ENCODE results near the gene FNDC8. TPM values are rescaled to one million over a fixed set of nuclear protein-coding genes. Genes with fewer than 3 reads are reported as not detected.

The FNDC8 gene
- total and polyA plus RNA-seq, 2 of the 8 experiments (the other 6 are each of a cell fraction or from before 2014, with no cell fraction given) = not detected

DNA sequence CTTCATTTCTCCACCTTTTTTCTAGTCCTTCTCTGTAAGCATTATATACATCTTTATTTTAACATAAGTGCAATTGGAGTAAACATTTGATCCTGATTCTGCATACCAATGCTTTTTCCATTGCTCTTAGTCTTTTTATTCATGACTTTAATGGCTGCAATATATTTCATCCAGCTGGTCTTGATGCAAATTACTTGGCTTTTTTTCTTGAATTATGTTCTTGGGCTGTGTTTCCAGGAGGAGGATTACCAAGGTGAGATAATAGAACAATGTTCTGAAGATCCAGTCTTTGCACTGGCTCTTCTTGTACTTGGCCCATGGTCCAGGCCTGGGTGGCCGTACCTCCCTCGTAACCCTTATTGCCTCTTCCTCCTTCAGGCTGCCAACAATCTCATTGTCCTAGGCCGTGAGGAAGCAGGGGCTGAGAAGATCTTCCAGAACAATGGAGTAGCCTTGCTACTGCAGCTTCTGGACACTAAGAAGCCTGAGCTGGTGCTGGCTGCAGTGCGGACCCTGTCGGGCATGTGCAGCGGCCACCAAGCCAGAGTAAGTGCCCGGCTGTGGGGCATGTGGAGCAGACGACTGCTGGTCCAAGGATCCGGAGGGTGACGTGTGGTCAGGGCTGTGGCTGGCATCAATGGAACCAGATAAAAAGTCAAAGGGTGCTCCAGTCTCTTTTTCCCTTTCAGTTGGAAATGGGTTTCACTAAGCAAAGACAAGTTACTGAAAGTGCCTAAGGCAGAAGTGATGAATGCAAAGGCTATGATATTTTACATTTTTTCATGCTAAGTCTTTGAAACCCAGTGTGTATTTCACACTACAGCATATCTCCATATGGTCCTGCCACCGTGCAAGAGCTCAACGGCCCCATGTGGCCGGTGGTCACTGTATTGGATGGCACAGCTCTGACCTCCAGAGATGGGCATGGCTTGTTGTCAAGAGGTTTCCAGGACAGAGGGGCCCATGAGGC, 33.1 kb downstream of the FNDC8 start:
- no peak for FAIRE-seq
- H3K23me2 ChIP-seq (ENCODE audit: low read depth, low read length) = no peaks in the 10 kb centered on the region
- H4K5ac ChIP-seq (ENCODE audit: insufficient read length, low read depth, low read length) = no peak overlapping the region
- H3K79me1 ChIP-seq (ENCODE audit: low read depth, low read length) = no peaks in the 10 kb centered on the region; the same call in 1 of the 2 replicates
- no peak overlapping the region for H2BK20ac ChIP-seq (ENCODE audit: low read length)
- 90% methylated on average over 13 of the region's 13 CpGs; no CpG with 5 or more reads in 1 of the 2 experiments for WGBS, 2 experiments (ENCODE audit: extremely low coverage in 1 of 2, insufficient coverage in 1 of 2, insufficient read length in 1 of 2, insufficient replicate concordance in 2 of 2, low coverage in 1 of 2, low lambda C conversion rate in 2 of 2, missing lambda C conversion rate in 1 of 2)
- H4K8ac ChIP-seq (ENCODE audit: extremely low read depth, insufficient read depth, low read length) = no peak overlapping the region; the same call in 1 of the 2 replicates
- no peak overlapping the region for H2AK5ac ChIP-seq (ENCODE audit: low read depth, low read length)
- CTCF ChIA-PET (ENCODE audit: partially characterized antibody) = interaction anchor here (0.9 to 1.0 kb wide), 2 partner anchors 9 to 18 kb away, joined by 3 read pairs; no protein-coding TSS in a partner anchor
- POLR2A ChIA-PET (ENCODE audit: partially characterized antibody) = no interaction called here
- no peak overlapping the region for H2BK5ac ChIP-seq (ENCODE audit: low read depth, low read length)
- H3K4ac ChIP-seq (replicated peaks; ENCODE audit: insufficient read length, low read depth, low read length) = no peak overlapping the region
- no peak overlapping the region for H3K9ac ChIP-seq (replicated peaks in 1 of 4; ENCODE audit: extremely low read depth in 1 of 4, low read depth in 3 of 4, low read length in 3 of 4)
- no peaks in the 10 kb centered on the region for H4K20me1 ChIP-seq (replicated peaks in 1 of 2; ENCODE audit: control insufficient read depth in 1 of 2, insufficient read depth in 2 of 2, low read length in 2 of 2)
- H2AFZ ChIP-seq (ENCODE audit: low read length) = no peak overlapping the region
- H3K27me3 ChIP-seq (replicated peaks in 1 of 4; ENCODE audit: control insufficient read depth in 3 of 4, extremely low read depth in 1 of 4, insufficient read depth in 3 of 4, low read length in 3 of 4) = no peaks in the 10 kb centered on the region
- peak overlapping the region; percentile 17; the same call in 1 of the 2 replicates for H2BK12ac ChIP-seq (ENCODE audit: low read depth, low read length)
- DNase-seq (ENCODE audit: low read depth in 1 of 2, low spot score in 2 of 2) = no peak
- H3K9me3 ChIP-seq (ENCODE audit: insufficient read depth in 2 of 2, low read depth in 1 of 2, low read length in 1 of 2) = no peaks in the 10 kb centered on the region
- H2BK120ac ChIP-seq (replicated peaks; ENCODE audit: low read depth, low read length) = no peak overlapping the region
- H2BK15ac ChIP-seq (ENCODE audit: low read length) = no peak overlapping the region
- no peak overlapping the region for H3K14ac ChIP-seq (ENCODE audit: insufficient read length)
- H3K4me3 ChIP-seq (ENCODE audit: extremely low read depth in 1 of 4, insufficient read depth in 2 of 4, low read depth in 3 of 4, low read length in 4 of 4) = no peak overlapping the region
- H3K27ac ChIP-seq (ENCODE audit: low read depth, low read length) = no peak overlapping the region
- H3K4me1 ChIP-seq (replicated peaks in 1 of 4; ENCODE audit: control insufficient read depth in 3 of 4, insufficient read depth in 4 of 4, low read length in 3 of 4) = no peaks in the 10 kb centered on the region
- no peak overlapping the region for H4K91ac ChIP-seq (replicated peaks; ENCODE audit: insufficient read length, low read length)
- no peak overlapping the region for H3K23ac ChIP-seq (ENCODE audit: insufficient read length)
- no peak overlapping the region for H3K4me2 ChIP-seq (ENCODE audit: insufficient read depth in 1 of 2, low read depth in 2 of 2, low read length in 2 of 2)
- H3K36me3 ChIP-seq (ENCODE audit: control insufficient read depth in 2 of 4, insufficient read depth in 4 of 4, low read length in 3 of 4) = no peaks in the 10 kb centered on the region
- H3K56ac ChIP-seq (replicated peaks; ENCODE audit: insufficient read length, low read depth, low read length) = no peak overlapping the region
- no peaks in the 10 kb centered on the region for H3K79me2 ChIP-seq (ENCODE audit: control insufficient read depth in 1 of 2, insufficient read depth in 2 of 2, low read length in 2 of 2)
- no peak overlapping the region for H3K18ac ChIP-seq (ENCODE audit: extremely low read depth, low read length)
- no peak for TF ChIP-seq CREB1 (IDR thresholded peaks at IDR 0.05)
- TF ChIP-seq, protein P1, sequence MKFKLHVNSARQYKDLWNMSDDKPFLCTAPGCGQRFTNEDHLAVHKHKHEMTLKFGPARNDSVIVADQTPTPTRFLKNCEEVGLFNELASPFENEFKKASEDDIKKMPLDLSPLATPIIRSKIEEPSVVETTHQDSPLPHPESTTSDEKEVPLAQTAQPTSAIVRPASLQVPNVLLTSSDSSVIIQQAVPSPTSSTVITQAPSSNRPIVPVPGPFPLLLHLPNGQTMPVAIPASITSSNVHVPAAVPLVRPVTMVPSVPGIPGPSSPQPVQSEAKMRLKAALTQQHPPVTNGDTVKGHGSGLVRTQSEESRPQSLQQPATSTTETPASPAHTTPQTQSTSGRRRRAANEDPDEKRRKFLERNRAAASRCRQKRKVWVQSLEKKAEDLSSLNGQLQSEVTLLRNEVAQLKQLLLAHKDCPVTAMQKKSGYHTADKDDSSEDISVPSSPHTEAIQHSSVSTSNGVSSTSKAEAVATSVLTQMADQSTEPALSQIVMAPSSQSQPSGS (IDR thresholded peaks at IDR 0.05; ENCODE audit: low read length) = no peak
- TF ChIP-seq JUN (IDR thresholded peaks at IDR 0.05; ENCODE audit: low read depth, low read length) = no peak
- no peak for TF ChIP-seq FOSL1 (IDR thresholded peaks at IDR 0.05; ENCODE audit: insufficient read depth, low read depth, low read length)
- TF ChIP-seq NANOG (IDR thresholded peaks at IDR 0.05; ENCODE audit: insufficient read depth, low read depth, low read length, poor library complexity, severe bottlenecking) = no peak
- TF ChIP-seq, protein P2, sequence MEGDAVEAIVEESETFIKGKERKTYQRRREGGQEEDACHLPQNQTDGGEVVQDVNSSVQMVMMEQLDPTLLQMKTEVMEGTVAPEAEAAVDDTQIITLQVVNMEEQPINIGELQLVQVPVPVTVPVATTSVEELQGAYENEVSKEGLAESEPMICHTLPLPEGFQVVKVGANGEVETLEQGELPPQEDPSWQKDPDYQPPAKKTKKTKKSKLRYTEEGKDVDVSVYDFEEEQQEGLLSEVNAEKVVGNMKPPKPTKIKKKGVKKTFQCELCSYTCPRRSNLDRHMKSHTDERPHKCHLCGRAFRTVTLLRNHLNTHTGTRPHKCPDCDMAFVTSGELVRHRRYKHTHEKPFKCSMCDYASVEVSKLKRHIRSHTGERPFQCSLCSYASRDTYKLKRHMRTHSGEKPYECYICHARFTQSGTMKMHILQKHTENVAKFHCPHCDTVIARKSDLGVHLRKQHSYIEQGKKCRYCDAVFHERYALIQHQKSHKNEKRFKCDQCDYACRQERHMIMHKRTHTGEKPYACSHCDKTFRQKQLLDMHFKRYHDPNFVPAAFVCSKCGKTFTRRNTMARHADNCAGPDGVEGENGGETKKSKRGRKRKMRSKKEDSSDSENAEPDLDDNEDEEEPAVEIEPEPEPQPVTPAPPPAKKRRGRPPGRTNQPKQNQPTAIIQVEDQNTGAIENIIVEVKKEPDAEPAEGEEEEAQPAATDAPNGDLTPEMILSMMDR (IDR thresholded peaks at IDR 0.05; ENCODE audit: control extremely low read depth in 1 of 3, insufficient read depth in 1 of 3, low read depth in 1 of 3, low read length in 3 of 3) = no peak
- no peak for TF ChIP-seq YY1 (IDR thresholded peaks at IDR 0.05; ENCODE audit: low read depth, low read length)
